ENCODE measurements around the gene CLDN4.

Gene CLDN4

GRCh38 chr7:73844131-73844547 lies 13.3 kb downstream of the CLDN4 start:
- DNase-seq = no peak

DNA sequence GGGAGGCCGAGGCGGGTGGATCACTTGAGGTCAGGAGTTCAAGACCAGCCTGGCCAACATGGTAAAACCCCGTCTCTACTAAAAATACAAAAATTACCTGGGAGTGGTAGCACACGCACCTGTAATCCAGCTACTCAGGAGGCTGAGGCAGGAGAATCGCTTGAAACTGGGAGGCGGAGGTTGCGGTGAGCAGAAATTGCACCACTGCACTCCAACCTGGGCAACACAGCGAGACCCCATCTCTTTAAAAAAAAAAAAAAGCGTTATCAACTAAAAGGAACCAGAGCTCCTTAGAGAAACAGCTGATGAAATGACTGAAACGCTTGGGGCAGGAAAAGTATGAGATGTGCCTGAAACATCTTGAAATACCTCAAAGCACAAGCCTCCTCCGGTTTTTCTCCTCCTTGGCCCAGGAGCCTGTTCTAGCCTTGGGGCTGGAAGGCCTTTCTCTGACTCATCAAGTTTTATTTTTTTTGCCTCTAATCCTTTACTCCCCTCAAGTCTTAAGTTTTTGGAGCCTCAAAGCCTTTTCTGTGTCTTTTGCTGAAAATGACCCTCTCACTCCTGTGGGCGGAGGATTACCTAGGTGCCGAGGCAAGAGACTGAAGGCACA lies 14.2 kb downstream of the CLDN4 start:
- DNase-seq = peak; percentile 89

DNA sequence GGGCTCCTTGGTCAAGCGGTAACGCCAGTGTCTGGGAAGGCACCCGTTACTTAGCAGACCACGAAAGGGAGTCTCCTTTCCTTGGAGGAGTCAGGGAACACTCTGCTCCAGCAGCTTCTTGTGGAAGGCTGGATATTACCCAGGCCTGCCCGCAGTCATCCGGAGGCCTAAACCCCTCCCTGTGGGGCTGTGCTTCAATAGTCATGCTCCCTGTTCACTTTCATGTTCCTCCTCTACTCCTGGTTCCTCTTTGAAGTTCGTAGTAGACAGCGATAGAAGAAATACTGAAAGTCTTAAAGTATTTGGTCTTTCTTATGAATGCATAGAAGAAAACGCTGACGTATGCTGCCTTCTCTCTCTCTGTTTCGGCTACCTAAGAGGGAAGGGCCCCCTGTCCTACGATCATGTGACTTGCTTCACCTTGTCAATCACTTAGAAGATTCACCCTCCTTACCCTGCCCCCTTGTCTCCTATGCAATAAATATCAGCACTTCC lies 15.0 kb downstream of the CLDN4 start:
- peak; percentile 57 for DNase-seq

- DNase-seq = no peak
Measured at GRCh38 chr7:73847941-73848723, 17.3 kb downstream of the CLDN4 start.

DNA sequence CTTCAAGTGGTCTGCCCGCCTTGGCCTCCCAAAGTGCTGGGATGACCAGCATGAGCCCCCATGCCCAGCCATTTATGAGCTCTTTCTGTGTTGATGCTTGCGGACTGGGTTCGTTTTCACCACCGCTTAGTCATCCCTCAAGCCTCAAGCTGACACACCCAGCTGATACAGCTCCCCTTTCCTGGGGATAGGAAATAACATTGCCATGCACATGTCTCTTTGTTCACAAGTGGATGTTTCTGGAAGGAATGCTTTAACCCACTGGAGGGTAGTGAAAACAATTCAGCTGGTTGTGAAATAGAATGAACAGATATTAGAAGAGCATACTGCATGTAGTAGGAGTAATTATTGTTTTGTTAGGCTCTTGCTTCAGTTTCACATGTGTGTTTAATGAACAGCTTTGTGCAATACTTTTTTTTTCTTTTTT lies 20.0 kb downstream of the CLDN4 start:
- DNase-seq = peak; percentile 99

DNA sequence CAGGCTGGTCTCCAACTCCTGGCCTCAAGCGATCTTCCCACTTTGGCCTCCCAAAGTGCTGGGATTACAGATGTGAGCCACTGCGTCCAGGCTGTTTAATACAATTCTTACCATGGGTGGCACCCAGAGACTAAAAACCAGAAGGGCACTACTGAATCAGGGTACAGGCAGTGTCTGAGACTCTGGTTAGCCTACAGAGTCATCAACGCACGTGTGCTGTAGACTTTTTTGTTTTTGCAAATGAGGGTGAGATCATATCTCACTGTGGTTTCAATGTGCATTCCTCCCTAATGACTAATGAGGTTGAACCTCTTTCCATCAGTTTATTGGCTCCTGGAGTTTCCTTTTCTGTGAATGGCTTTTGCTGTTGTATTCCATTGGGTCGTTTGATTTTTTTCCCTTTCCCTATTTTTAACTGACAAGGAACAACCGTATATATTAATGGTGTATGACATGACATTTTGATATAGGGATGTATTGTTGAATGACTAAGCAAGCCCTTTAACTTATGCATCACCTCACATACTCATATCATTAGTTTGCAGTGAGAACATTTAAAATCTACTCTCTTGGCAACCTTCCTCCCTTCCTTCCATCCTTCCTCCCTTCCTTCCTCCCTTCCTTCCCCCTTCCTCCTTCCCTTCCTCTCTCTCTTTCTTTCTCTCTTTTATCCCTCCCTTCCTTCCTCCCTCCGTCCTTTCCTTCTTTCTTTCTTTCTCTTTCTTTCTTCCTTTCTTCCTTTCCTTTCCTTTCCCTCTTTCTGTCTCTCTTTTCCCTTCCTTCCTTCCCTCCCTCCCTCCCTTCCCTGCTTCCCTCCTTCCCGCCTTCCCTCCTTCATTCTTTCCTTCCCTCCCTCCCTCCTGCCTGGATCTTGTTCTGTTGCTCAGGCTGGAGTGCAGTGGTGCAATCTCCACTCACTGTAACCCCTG lies 20.9 kb downstream of the CLDN4 start:
- DNase-seq = peak; percentile 95

- DNase-seq = no peak
Measured at GRCh38 chr7:73852500-73852899, 21.7 kb downstream of the CLDN4 start.

DNA sequence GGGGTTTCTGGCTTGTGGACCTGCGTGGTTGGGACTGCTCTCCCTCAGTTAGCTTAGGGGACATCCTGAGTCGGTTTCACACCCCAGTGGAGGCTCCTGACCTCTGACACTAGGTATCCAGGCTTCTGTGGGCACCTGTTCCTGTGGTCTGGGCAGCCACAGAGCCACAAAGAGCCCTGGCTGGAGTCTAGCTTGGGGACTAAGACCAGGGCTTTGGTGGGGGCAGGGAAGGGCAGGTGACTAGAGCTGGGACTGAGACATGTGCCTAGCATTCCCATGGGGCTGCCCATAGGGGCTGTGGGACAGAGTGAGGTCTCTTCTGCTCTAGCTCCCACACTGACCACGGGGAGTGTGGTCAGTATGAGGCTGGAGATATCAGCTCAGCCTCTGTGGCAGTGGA lies 26.1 kb downstream of the CLDN4 start:
- DNase-seq = no peak

- no peak for DNase-seq
Measured at GRCh38 chr7:73858807-73859206, 28.0 kb downstream of the CLDN4 start.

DNA sequence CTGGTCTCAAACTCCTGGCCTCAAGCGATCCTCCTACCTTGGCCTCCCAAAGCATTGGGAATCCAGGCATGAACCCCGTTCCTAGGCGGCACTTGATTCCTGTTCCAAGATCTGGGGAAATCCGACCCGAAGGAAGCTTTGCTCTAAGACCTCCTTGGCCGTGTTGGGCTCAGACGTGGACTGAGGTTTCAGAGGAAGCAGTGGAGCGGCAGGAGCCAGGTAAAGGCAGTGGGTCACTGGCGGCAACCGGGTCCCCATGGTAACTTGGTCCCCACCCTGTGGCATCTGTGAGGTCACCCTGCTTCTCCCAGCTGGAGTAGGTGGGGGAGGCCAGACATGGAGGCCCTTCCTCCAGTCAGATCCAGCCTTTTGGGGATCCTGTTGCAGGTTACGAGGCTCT lies 30.1 kb downstream of the CLDN4 start, which contains the start of gene TMEM270:
TSS of gene TMEM270 (plus strand) at position 301 of the 400 bp plus-strand sequence. CDS start at position 337, 36 bp downstream.
- no peak for DNase-seq

- no peak for DNase-seq
Measured at GRCh38 chr7:73861305-73861704, 30.5 kb downstream of the CLDN4 start.

- DNase-seq = no peak
Measured at GRCh38 chr7:73864981-73865711, 34.4 kb downstream of the CLDN4 start.

- DNase-seq = peak; percentile 33
Measured at GRCh38 chr7:73865738-73866445, 35.1 kb downstream of the CLDN4 start.

- no peak for DNase-seq
Measured at GRCh38 chr7:73866446-73866767, 35.6 kb downstream of the CLDN4 start.

GRCh38 chr7:73869011-73869798 lies 38.4 kb downstream of the CLDN4 start:
- no peak for DNase-seq

GRCh38 chr7:73870041-73870492 lies 39.3 kb downstream of the CLDN4 start:
- no peak for DNase-seq

DNA sequence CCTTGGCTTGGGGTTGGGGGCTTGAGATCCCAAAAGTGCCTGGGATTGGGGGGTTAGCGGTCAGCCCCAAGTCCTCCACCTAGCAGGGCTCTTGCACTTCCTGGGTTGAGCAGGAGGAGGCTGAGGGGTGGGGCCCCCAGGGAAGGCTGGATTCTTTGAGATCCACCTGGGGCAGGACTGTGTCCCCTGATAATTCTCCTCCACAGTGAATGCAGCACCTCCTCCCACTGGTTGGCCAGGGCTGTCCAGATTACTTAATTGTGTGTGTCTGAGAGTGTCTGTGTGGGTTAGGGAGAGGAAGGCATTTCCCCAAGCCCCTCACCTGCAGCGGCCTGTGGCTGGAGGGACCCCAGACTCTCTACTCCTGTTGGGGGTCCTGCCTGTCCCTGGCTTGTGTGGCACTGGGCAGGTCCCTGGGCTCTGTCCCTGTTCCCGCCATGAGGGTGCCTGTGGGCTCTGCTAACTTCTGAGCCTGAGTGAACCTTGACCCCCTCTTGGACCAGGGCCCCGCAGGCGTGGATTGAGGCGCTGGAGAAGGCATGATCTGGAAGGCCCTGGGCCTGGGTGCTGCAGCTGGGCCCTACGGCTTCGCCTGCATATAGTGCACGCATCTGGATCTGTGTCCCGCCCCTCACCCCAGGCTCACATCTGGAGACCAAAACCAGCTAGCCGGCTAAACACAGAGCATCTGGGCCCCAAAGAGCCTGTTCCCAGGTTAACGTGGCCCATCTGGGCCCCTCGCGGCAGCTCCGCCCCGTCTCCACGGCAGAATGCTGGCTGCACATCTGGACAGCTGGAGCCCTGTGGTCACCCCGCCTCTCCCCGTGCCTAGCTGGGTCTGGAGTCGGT lies 40.6 kb downstream of the CLDN4 start:
- DNase-seq = no peak

GRCh38 chr7:73872056-73872908 lies 41.5 kb downstream of the CLDN4 start:
- DNase-seq = no peak

- no peak for DNase-seq
Measured at GRCh38 chr7:73876361-73876760, 45.6 kb downstream of the CLDN4 start.
